H9 (cell line): ENCODE data around the gene PLB1. TPM values are rescaled to one million over a fixed set of nuclear protein-coding genes. Genes with fewer than 3 reads are reported as not detected.
"Not testable (repeated sequence)": the region's sequence is repeated elsewhere in the genome, so short reads cannot be mapped to it uniquely, and the experiment has no call there.

Experiments
- DNase-seq: peaks from one replicate; pipeline ENCODE4 v3.0.0-alpha.2; 2017
- H2AFZ ChIP-seq: one replicate; pipeline ENCODE4 v1.6.1; 2013; ENCODE audit warnings: mild to moderate bottlenecking, low read length, control low read depth, moderate library complexity
- H2AK5ac ChIP-seq: 2 replicates; pipeline ENCODE4 v1.6.1; 2013; ENCODE audit warnings: low read length, control low read depth, mixed read lengths; ENCODE audit not compliant: insufficient read length
- H2BK120ac ChIP-seq: one replicate; pipeline ENCODE4 v1.6.1; 2013; ENCODE audit warnings: low read depth, mild to moderate bottlenecking, low read length, control low read depth, inconsistent platforms; ENCODE audit not compliant: poor library complexity, severe bottlenecking
- H2BK12ac ChIP-seq: 2 replicates; pipeline ENCODE4 v1.6.1; 2013; ENCODE audit warnings: low read length, control low read depth, mixed read lengths, low read depth; ENCODE audit not compliant: insufficient read length
- H2BK15ac ChIP-seq: 2 replicates; pipeline ENCODE4 v1.6.1; 2013; ENCODE audit warnings: low read depth, low read length, control low read depth
- H2BK20ac ChIP-seq: one replicate; pipeline ENCODE4 v1.6.1; 2013; ENCODE audit warnings: low read depth, mild to moderate bottlenecking, low read length, control low read depth, inconsistent platforms; ENCODE audit not compliant: poor library complexity, severe bottlenecking
- H2BK5ac ChIP-seq: 2 replicates; pipeline ENCODE4 v1.6.1; 2013; ENCODE audit warnings: low read length, control low read depth, mixed read lengths; ENCODE audit not compliant: insufficient read length
- H3K14ac ChIP-seq: 2 replicates; pipeline ENCODE4 v1.6.1; 2013; ENCODE audit warnings: low read length, control low read depth; ENCODE audit not compliant: insufficient read depth
- H3K18ac ChIP-seq: 2 replicates; pipeline ENCODE4 v1.6.1; 2013; ENCODE audit warnings: low read depth, mild to moderate bottlenecking, mixed read lengths, low read length, control low read depth; ENCODE audit not compliant: insufficient read length
- H3K23ac ChIP-seq: 2 replicates; pipeline ENCODE4 v1.6.1; 2013; ENCODE audit warnings: low read length, control low read depth, mixed read lengths, low read depth; ENCODE audit not compliant: insufficient read length
- H3K23me2 ChIP-seq: 2 replicates; pipeline ENCODE4 v1.6.1; 2013; ENCODE audit warnings: low read depth, mild to moderate bottlenecking, mixed read lengths, low read length, control low read depth; ENCODE audit not compliant: insufficient read length, poor library complexity, severe bottlenecking
- H3K27ac ChIP-seq: 2 replicates; pipeline ENCODE4 v1.5.1; 2013; ENCODE audit warnings: low read length, control low read depth, mixed read lengths, low read depth; ENCODE audit not compliant: insufficient read length
- H3K27me3 ChIP-seq: 2 replicates; pipeline ENCODE4 v1.6.1; 2013; ENCODE audit warnings: low read length, control low read depth, inconsistent platforms; ENCODE audit not compliant: insufficient read depth
- H3K4ac ChIP-seq: 2 replicates; pipeline ENCODE4 v1.6.1; 2013; ENCODE audit warnings: low read depth, mild to moderate bottlenecking, control low read depth, inconsistent platforms, low read length, moderate library complexity
- H3K4me1 ChIP-seq: 2 replicates; pipeline ENCODE4 v1.6.1; 2013; ENCODE audit warnings: low read length, control low read depth, inconsistent platforms; ENCODE audit not compliant: insufficient read depth
- H3K4me2 ChIP-seq: 2 replicates; pipeline ENCODE4 v1.6.1; 2013; ENCODE audit warnings: low read length, control low read depth, mixed read lengths; ENCODE audit not compliant: insufficient read length, insufficient read depth
- H3K56ac ChIP-seq: 2 replicates; pipeline ENCODE4 v1.6.1; 2013; ENCODE audit warnings: low read depth, mild to moderate bottlenecking, mixed read lengths, low read length, control low read depth; ENCODE audit not compliant: insufficient read length
- H3K79me1 ChIP-seq: 2 replicates; pipeline ENCODE4 v1.6.1; 2013; ENCODE audit warnings: low read depth, mild to moderate bottlenecking, moderate library complexity, low read length, control low read depth, inconsistent platforms; ENCODE audit not compliant: insufficient read depth, poor library complexity, severe bottlenecking
- H3K79me2 ChIP-seq: 2 replicates; pipeline ENCODE4 v1.6.1; 2013; ENCODE audit warnings: low read length, control low read depth, inconsistent platforms; ENCODE audit not compliant: insufficient read depth
- H3K9ac ChIP-seq: 2 replicates; pipeline ENCODE4 v1.6.1; 2013; ENCODE audit warnings: low read length, control low read depth, mixed read lengths; ENCODE audit not compliant: insufficient read length; ENCODE audit errors: extremely low read depth
- H3K9me3 ChIP-seq: one replicate; pipeline ENCODE4 v1.6.1; 2013; ENCODE audit warnings: low read depth, low read length, inconsistent platforms; ENCODE audit not compliant: control insufficient read depth
- H3T11ph ChIP-seq: one replicate; pipeline ENCODE4 v1.6.1; 2013; ENCODE audit warnings: mild to moderate bottlenecking, low read length, control low read depth, inconsistent platforms
- H4K20me1 ChIP-seq: one replicate; pipeline ENCODE4 v1.6.1; 2013; ENCODE audit not compliant: control insufficient read depth, insufficient read length, insufficient read depth
- H4K5ac ChIP-seq: 2 replicates; pipeline ENCODE4 v1.6.1; 2013; ENCODE audit warnings: low read depth, mild to moderate bottlenecking, mixed read lengths, low read length, control low read depth; ENCODE audit not compliant: insufficient read length
- H4K8ac ChIP-seq: replicated peaks from 2 replicates; pipeline ENCODE4 v1.6.1; 2013; ENCODE audit warnings: low read length, control low read depth, mixed read lengths, low read depth; ENCODE audit not compliant: insufficient read length
- H4K91ac ChIP-seq: 2 replicates; pipeline ENCODE4 v1.6.1; 2013; ENCODE audit warnings: low read depth, mild to moderate bottlenecking, moderate library complexity, mixed read lengths, low read length, control low read depth; ENCODE audit not compliant: insufficient read length
- H3K27ac Mint-ChIP-seq, 3 experiments: 2 replicates in 2 of 3; 3 replicates in 1 of 3; pipeline ENCODE4 v1.8.0; 2020 to 2021; ENCODE audit warnings: mixed read lengths in 3 of 3, mild to moderate bottlenecking in 1 of 3, moderate library complexity in 1 of 3
- H3K27me3 Mint-ChIP-seq: 2 replicates; pipeline ENCODE4 v1.8.0; 2021; ENCODE audit warnings: low read depth, mild to moderate bottlenecking, moderate library complexity, mixed read lengths
- H3K36me3 Mint-ChIP-seq, 3 experiments: 2 replicates in 2 of 3; 3 replicates in 1 of 3; pipeline ENCODE4 v1.8.0; 2020 to 2021; ENCODE audit warnings: low read depth in 3 of 3, mixed read lengths in 3 of 3; ENCODE audit not compliant: insufficient read depth in 1 of 3
- H3K4me1 Mint-ChIP-seq, 2 experiments: 2 replicates each; pipeline ENCODE4 v1.8.0; 2020; ENCODE audit warnings: mixed read lengths in 2 of 2
- H3K4me3 Mint-ChIP-seq, 2 experiments: 2 replicates in 1 of 2; 3 replicates in 1 of 2; pipeline ENCODE4 v1.8.0; 2020 to 2021; ENCODE audit warnings: mild to moderate bottlenecking in 2 of 2, mixed read lengths in 2 of 2, moderate library complexity in 1 of 2
- H3K9me3 Mint-ChIP-seq, 2 experiments: 2 replicates in 1 of 2; 3 replicates in 1 of 2; pipeline ENCODE4 v1.8.0; 2020; ENCODE audit warnings: mild to moderate bottlenecking in 2 of 2, mixed read lengths in 2 of 2, moderate library complexity in 1 of 2
- CTCF ChIP-seq: fragments of 200-600 bp; sonication (generic); conservative IDR thresholded peaks from 3 replicates; pipeline ENCODE4 v1.8.0; 2021; ENCODE audit warnings: antibody characterized with exemption, mild to moderate bottlenecking
- WGBS: extraction: QIAGEN DNeasy Blood & Tissue Kit; methylation state at CpG from one replicate; pipeline ENCODE4 v1.1.7; 2013; ENCODE audit warnings: missing lambda C conversion rate, low lambda C conversion rate, mixed read lengths; ENCODE audit not compliant: insufficient read length; ENCODE audit errors: extremely low coverage; 5-methylcytosine and 5-hydroxymethylcytosine counted together
- total RNA-seq: library from RNA; stranded (reverse); gene quantifications from 2 replicates; pipeline ENCODE4 v1.2.1, GENCODE V29; 2021

PLB1 gene
- total RNA-seq, 1 experiment from 2014 or later, result not detected

GRCh38 chr2:28547906-28548600, 52.2 kb downstream of the PLB1 start:
- H3K4me2 ChIP-seq, result no peak overlapping the region
- H2AK5ac ChIP-seq, result no peak overlapping the region
- no peak overlapping the region for H4K5ac ChIP-seq
- TF ChIP-seq CTCF, result no peak
- Mint-ChIP-seq H3K4me3 (no peak overlapping the region), H3K27ac (no peak overlapping the region), H3K4me1 (peaks cover 0 to 4% of the 10 kb centered on the region in 2 experiments; a peak in 3 of 4 replicates), H3K9me3 (no peaks in the 10 kb centered on the region), H3K36me3 (no peaks in the 10 kb centered on the region), H3K27me3 (peaks cover 1% of the 10 kb centered on the region)
- H3K23ac ChIP-seq, result no peak overlapping the region
- H2BK20ac ChIP-seq, result no peak overlapping the region
- H3K18ac ChIP-seq, result no peak overlapping the region
- no peak overlapping the region for H4K8ac ChIP-seq
- H2BK120ac ChIP-seq, result no peak overlapping the region
- H3K27ac ChIP-seq, result no peak overlapping the region
- no peaks in the 10 kb centered on the region for H4K20me1 ChIP-seq
- H4K91ac ChIP-seq, result no peak overlapping the region
- no peaks in the 10 kb centered on the region for H3K9me3 ChIP-seq
- no peak overlapping the region for H3K4ac ChIP-seq
- no peak overlapping the region for H3K14ac ChIP-seq
- no peaks in the 10 kb centered on the region for H3K27me3 ChIP-seq
- no peaks in the 10 kb centered on the region for H3K79me2 ChIP-seq
- no CpG with 5 or more reads among the region's 10 CpGs for WGBS
- H2BK5ac ChIP-seq, result no peak overlapping the region
- no peak overlapping the region for H3T11ph ChIP-seq
- no peak overlapping the region for H3K9ac ChIP-seq
- H2BK15ac ChIP-seq, result no peak overlapping the region
- H3K79me1 ChIP-seq, result no peaks in the 10 kb centered on the region
- no peak overlapping the region for H2BK12ac ChIP-seq
- DNase-seq, result no peak
- H3K56ac ChIP-seq, result no peak overlapping the region
- H3K23me2 ChIP-seq, result no peaks in the 10 kb centered on the region
- H3K4me1 ChIP-seq, result no peaks in the 10 kb centered on the region
- no peak overlapping the region for H2AFZ ChIP-seq

DNA sequence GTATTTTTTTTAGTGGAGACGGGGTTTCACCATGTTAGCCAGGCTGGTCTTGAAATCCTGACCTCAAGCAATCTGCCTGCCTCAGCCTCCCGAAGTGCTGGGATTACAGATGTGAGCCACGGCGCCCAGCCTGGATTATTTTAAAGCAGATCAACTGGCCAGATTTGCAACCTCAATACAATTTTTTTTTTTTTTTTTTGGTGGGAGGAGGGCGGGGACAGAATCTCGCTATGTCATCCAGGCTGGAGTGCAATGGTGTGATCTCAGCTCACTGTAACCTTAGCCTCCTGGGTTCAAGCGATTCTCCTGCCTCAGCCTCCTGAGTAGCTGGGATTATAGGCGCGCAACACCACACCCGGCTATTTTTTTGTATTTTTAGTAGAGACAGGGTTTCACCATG, 54.5 kb downstream of the PLB1 start:
- H3K9ac ChIP-seq, H3K27ac ChIP-seq, H2BK5ac ChIP-seq, H3K9me3 ChIP-seq, H3K27me3 ChIP-seq, H3K14ac ChIP-seq, H4K8ac ChIP-seq, H3K4me1 Mint-ChIP-seq, H2BK12ac ChIP-seq, H3K79me2 ChIP-seq, H3K9me3 Mint-ChIP-seq, H3K79me1 ChIP-seq, DNase-seq, H4K5ac ChIP-seq, H2AK5ac ChIP-seq, H3K27me3 Mint-ChIP-seq, H3K4me1 ChIP-seq, H2BK120ac ChIP-seq, H2BK20ac ChIP-seq, H4K91ac ChIP-seq, H3T11ph ChIP-seq, H3K4ac ChIP-seq, H2AFZ ChIP-seq, H3K4me2 ChIP-seq, H4K20me1 ChIP-seq, H2BK15ac ChIP-seq, H3K4me3 Mint-ChIP-seq, H3K23me2 ChIP-seq, H3K23ac ChIP-seq, H3K18ac ChIP-seq, H3K56ac ChIP-seq, H3K27ac Mint-ChIP-seq, H3K36me3 Mint-ChIP-seq: not testable (repeated sequence)
- no CpG with 5 or more reads among the region's 10 CpGs for WGBS
